OCI-LY3 (cell line): Measurements from ENCODE around the gene TMEM132D.

Experiments used
- H2AFZ ChIP-seq: fragments of 200-600, 300-600 bp; shearing (Covaris generic); 2 replicates; pipeline ENCODE4 v1.6.0; 2014; ENCODE audit warnings: antibody characterized with exemption, low read depth, low read length
- H3K27ac ChIP-seq: fragments of 200-600, 300-600 bp; sonication (generic); 2 replicates; pipeline ENCODE4 v1.5.1; 2014; ENCODE audit warnings: mild to moderate bottlenecking, low read length, moderate library complexity, mixed read lengths
- H3K27me3 ChIP-seq: fragments of 200-600, 300-600 bp; sonication (generic); 2 replicates; pipeline ENCODE4 v1.6.1; 2014; ENCODE audit warnings: low read depth, low read length, mixed read lengths
- H3K36me3 ChIP-seq: fragments of 200-600, 300-600 bp; sonication (generic); replicated peaks from 2 replicates; pipeline ENCODE3; 2014; ENCODE audit warnings: low read depth, low read length, mixed read lengths
- H3K4me1 ChIP-seq: fragments of 300-600, 200-600 bp; sonication (generic); 2 replicates; pipeline ENCODE4 v1.6.1; 2014; ENCODE audit warnings: low read length, mixed read lengths
- H3K4me2 ChIP-seq: fragments of 200-600, 300-600 bp; sonication (generic); 2 replicates; pipeline ENCODE4 v1.6.1; 2014; ENCODE audit warnings: low read length, mixed read lengths
- H3K4me3 ChIP-seq: fragments of 300-600, 200-600 bp; sonication (generic); 2 replicates; pipeline ENCODE4 v1.5.1; 2014; ENCODE audit warnings: antibody characterized with exemption, mild to moderate bottlenecking, low read length, moderate library complexity
- H3K79me2 ChIP-seq: fragments of 300-600, 200-600 bp; shearing (Covaris generic); 2 replicates; pipeline ENCODE4 v1.6.1; 2014; ENCODE audit warnings: mild to moderate bottlenecking, low read length, mixed read lengths
- H3K9ac ChIP-seq: fragments of 300-600, 200-600 bp; shearing (Covaris generic); 2 replicates; pipeline ENCODE4 v1.6.0; 2014; ENCODE audit warnings: mild to moderate bottlenecking, low read length, moderate library complexity
- H3K9me3 ChIP-seq: fragments of 200-600, 300-600 bp; shearing (Covaris generic); 2 replicates; pipeline ENCODE4 v1.6.1; 2014; ENCODE audit warnings: low read length, mixed read lengths; ENCODE audit not compliant: insufficient read depth
- H4K20me1 ChIP-seq: fragments of 200-600, 300-600 bp; sonication (generic); 2 replicates; pipeline ENCODE4 v1.6.1; 2016; ENCODE audit warnings: low read length, mixed read lengths; ENCODE audit not compliant: insufficient read depth
- EZH2phosphoT487 ChIP-seq: fragments of 200-600 bp; shearing (Covaris generic); IDR thresholded peaks from 2 replicates; pipeline ENCODE4 v1.6.1; 2018; ENCODE audit warnings: antibody characterized with exemption, mixed run types, low read depth
- TF ChIP-seq, protein P1 (sequence below): fragments of 200-600, 300-600 bp; sonication (generic); IDR thresholded peaks from 2 replicates; pipeline ENCODE4 v1.5.1; 2014; ENCODE audit warnings: antibody characterized with exemption, low read length, low read depth

Gene TMEM132D

DNA sequence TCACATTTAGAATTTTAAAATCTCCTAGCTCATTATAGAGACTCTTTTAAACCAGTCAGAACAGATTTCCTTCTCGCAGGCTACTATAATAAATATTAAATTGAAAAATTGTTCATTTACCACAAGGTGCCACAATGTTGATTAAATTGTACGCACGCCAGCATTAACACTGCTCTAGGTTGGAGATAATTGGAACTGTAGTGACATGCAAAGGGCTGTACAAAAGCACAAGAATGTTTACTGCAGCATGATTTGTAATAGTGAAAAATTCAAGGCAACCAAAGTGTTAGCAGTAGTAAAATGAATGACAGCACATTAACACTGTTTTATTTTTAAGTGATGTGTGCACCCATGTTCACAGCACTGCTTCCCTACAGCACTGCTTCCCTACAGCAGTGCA lies 52.5 kb downstream of the TMEM132D start:
- Histone ChIP-seq H2AFZ (no peak overlapping the region), H3K4me2 (no peak overlapping the region), H3K27me3 (no peaks in the 10 kb centered on the region), H3K4me3 (no peak overlapping the region), H3K9me3 (no peaks in the 10 kb centered on the region), H3K36me3 (no peaks in the 10 kb centered on the region), H3K4me1 (no peaks in the 10 kb centered on the region), H4K20me1 (no peaks in the 10 kb centered on the region), H3K79me2 (no peaks in the 10 kb centered on the region), H3K9ac (no peak overlapping the region), H3K27ac (no peak overlapping the region)
- TF ChIP-seq EZH2phosphoT487, result no peak
- TF ChIP-seq, protein P1, sequence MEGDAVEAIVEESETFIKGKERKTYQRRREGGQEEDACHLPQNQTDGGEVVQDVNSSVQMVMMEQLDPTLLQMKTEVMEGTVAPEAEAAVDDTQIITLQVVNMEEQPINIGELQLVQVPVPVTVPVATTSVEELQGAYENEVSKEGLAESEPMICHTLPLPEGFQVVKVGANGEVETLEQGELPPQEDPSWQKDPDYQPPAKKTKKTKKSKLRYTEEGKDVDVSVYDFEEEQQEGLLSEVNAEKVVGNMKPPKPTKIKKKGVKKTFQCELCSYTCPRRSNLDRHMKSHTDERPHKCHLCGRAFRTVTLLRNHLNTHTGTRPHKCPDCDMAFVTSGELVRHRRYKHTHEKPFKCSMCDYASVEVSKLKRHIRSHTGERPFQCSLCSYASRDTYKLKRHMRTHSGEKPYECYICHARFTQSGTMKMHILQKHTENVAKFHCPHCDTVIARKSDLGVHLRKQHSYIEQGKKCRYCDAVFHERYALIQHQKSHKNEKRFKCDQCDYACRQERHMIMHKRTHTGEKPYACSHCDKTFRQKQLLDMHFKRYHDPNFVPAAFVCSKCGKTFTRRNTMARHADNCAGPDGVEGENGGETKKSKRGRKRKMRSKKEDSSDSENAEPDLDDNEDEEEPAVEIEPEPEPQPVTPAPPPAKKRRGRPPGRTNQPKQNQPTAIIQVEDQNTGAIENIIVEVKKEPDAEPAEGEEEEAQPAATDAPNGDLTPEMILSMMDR, result no peak

DNA sequence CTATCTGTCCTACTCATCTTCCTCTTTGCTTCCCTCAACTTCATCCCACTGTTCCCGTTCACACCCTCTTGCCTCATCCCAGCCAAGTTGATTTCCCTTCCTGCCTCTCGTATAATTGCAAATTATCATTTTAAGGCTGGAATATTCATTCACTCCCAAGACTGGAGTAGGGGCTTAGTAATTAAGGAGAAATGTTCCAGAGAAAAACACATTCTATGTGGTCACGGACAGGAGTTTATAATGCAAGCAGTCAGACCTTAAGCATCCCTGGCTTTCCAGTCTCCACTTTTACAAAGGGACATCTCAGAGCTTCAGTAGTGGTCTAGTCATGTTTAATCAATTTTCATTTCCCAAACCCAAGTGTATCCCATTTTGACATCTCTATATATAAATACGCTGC lies 54.9 kb downstream of the TMEM132D start:
- Histone ChIP-seq H3K4me2 (no peak overlapping the region), H3K27ac (no peak overlapping the region), H3K4me3 (no peak overlapping the region), H2AFZ (no peak overlapping the region), H3K9ac (no peak overlapping the region), H3K79me2 (no peaks in the 10 kb centered on the region), H3K36me3 (no peaks in the 10 kb centered on the region), H3K27me3 (no peaks in the 10 kb centered on the region), H4K20me1 (no peaks in the 10 kb centered on the region), H3K4me1 (no peaks in the 10 kb centered on the region), H3K9me3 (no peaks in the 10 kb centered on the region)
- TF ChIP-seq, protein P1, result no peak
- no peak for TF ChIP-seq EZH2phosphoT487

DNA sequence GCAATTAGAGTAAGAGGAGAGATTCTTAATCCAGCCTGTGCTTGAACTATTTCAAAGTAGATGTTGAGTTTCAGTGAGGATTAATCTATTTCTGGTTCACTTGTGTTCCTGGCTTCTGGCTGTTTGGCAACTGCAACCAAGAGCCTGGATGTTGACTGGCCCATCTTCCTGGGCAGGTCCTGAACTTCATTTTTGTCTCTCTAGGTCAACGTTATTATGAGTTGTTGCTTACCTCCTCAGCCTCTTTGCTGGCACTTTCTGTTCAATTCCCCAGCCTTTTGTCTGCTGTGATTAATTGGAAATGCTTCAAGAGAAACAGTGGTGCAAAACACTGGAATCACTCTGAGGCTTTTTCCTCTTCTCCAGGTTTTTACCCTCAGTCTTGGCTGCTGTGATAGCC lies 56.8 kb downstream of the TMEM132D start:
- no peaks in the 10 kb centered on the region for H3K79me2 ChIP-seq
- H3K4me3 ChIP-seq, result no peak overlapping the region
- no peaks in the 10 kb centered on the region for H3K4me1 ChIP-seq
- TF ChIP-seq, protein P1, result no peak
- TF ChIP-seq EZH2phosphoT487, result no peak
- no peaks in the 10 kb centered on the region for H3K36me3 ChIP-seq
- H3K9me3 ChIP-seq, result no peaks in the 10 kb centered on the region
- no peak overlapping the region for H3K4me2 ChIP-seq
- no peaks in the 10 kb centered on the region for H4K20me1 ChIP-seq
- H3K27ac ChIP-seq, result no peak overlapping the region
- H3K9ac ChIP-seq, result no peak overlapping the region
- no peak overlapping the region for H2AFZ ChIP-seq
- no peaks in the 10 kb centered on the region for H3K27me3 ChIP-seq

DNA sequence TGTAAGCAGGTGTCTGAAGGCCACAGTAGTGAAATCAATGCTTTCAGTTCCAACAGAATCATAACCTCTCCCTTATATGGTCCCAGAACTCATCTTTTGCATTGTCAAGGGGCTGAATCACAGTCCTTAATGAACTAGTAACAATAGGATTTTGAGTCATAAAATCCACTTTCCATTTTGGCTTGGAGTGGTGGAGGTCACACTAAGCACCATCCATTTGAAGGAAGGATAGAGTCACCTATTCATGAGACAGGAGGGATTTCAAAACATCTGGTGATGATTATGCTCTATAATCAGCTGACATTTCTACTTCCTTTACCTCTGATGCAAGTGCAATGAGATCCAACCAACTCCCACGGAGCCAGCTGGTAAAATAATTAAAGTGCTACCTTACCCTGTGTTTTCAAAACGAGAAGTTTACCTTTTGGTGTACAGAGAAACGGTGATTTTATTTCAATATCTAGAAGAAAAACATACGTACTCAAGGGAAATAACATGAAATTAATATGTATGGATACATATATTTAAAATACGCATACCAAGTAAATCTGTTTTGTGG lies 59.1 kb downstream of the TMEM132D start:
- no peak overlapping the region for H3K27ac ChIP-seq
- H3K4me1 ChIP-seq, result no peaks in the 10 kb centered on the region
- no peaks in the 10 kb centered on the region for H3K79me2 ChIP-seq
- no peak overlapping the region for H2AFZ ChIP-seq
- H3K4me2 ChIP-seq, result no peak overlapping the region
- no peaks in the 10 kb centered on the region for H4K20me1 ChIP-seq
- H3K9ac ChIP-seq, result no peak overlapping the region
- no peaks in the 10 kb centered on the region for H3K9me3 ChIP-seq
- no peaks in the 10 kb centered on the region for H3K36me3 ChIP-seq
- TF ChIP-seq, protein P1, result no peak
- no peak for TF ChIP-seq EZH2phosphoT487
- no peaks in the 10 kb centered on the region for H3K27me3 ChIP-seq
- H3K4me3 ChIP-seq, result no peak overlapping the region
